Activated CD4-positive, alpha-beta T cell treated with anti-CD3 and anti-CD28 coated beads for 24 hours (primary cell): Measurements from ENCODE around the gene SELENOV.

ENCODE experiments used
- DNase-seq, 2 donors: peaks; one replicate each; pipeline ENCODE4 v3.0.0-alpha.2; 2020; ENCODE audit warnings: low read depth in 2 of 2

SELENOV gene

GRCh38 chr19:39494661-39495060 is 20.3 kb upstream of the SELENOV start:
- no peak for DNase-seq

GRCh38 chr19:39496063-39496462 is 18.9 kb upstream of the SELENOV start:
- DNase-seq, result no peak

- no peak for DNase-seq
Measured at GRCh38 chr19:39497701-39497995, 17.3 kb upstream of the SELENOV start.

GRCh38 chr19:39497996-39498797 is 16.7 kb upstream of the SELENOV start:
- no peak for DNase-seq

- DNase-seq, result no peak
Measured at GRCh38 chr19:39498798-39499642, 15.9 kb upstream of the SELENOV start, which contains the start of gene DLL3. TSS of gene DLL3 (plus strand) at chr19:39498947. CDS start at chr19:39498975, 28 bp downstream.

- DNase-seq, result no peak
Measured at GRCh38 chr19:39499932-39500331, 15.0 kb upstream of the SELENOV start.

GRCh38 chr19:39500543-39500942 is 14.4 kb upstream of the SELENOV start:
- DNase-seq, result no peak

- DNase-seq, result no peak
Measured at GRCh38 chr19:39501340-39501739, 13.6 kb upstream of the SELENOV start.

- peak; percentile 63 to 71 for DNase-seq
Measured at GRCh38 chr19:39502640-39503417, 12.1 kb upstream of the SELENOV start.

GRCh38 chr19:39506598-39506943 is 8.4 kb upstream of the SELENOV start:
- DNase-seq, result no peak

- peak; percentile 38 to 47 for DNase-seq
Measured at GRCh38 chr19:39506944-39507714, 7.8 kb upstream of the SELENOV start.

- no peak for DNase-seq
Measured at GRCh38 chr19:39507715-39508364, 7.1 kb upstream of the SELENOV start.

- no peak for DNase-seq
Measured at GRCh38 chr19:39508629-39509028, 6.3 kb upstream of the SELENOV start.

GRCh38 chr19:39509233-39509632 is 5.7 kb upstream of the SELENOV start:
- DNase-seq, result no peak

- no peak for DNase-seq
Measured at GRCh38 chr19:39512988-39513387, 2.0 kb upstream of the SELENOV start.

GRCh38 chr19:39515551-39516191 is 732 bp downstream of the SELENOV start:
- DNase-seq, result no peak

GRCh38 chr19:39516270-39516669 is 1.3 kb downstream of the SELENOV start:
- DNase-seq, result no peak

- no peak for DNase-seq
Measured at GRCh38 chr19:39517432-39517831, 2.5 kb downstream of the SELENOV start.

GRCh38 chr19:39518458-39518857 is 3.5 kb downstream of the SELENOV start:
- DNase-seq, result no peak

- no peak for DNase-seq
Measured at GRCh38 chr19:39518975-39519374, 4.0 kb downstream of the SELENOV start.
